Neuronal stem cell (in vitro differentiated cells): Measurements from ENCODE around the gene KIFC3.
"Not testable (repeated sequence)": the region's sequence is repeated elsewhere in the genome, so short reads cannot be mapped to it uniquely, and the experiment has no call there.

ENCODE experiments used
- DNase-seq: peaks from one replicate; pipeline ENCODE4 v3.0.0-alpha.2; 2013; ENCODE audit warnings: low spot score
- H2AFZ ChIP-seq: one replicate; pipeline ENCODE4 v1.6.1; 2013; ENCODE audit warnings: mild to moderate bottlenecking, low read length, inconsistent platforms
- H2AK5ac ChIP-seq: 2 replicates; pipeline ENCODE4 v1.6.1; 2013; ENCODE audit warnings: low read depth, mild to moderate bottlenecking, inconsistent platforms, low read length, moderate library complexity, mixed read lengths
- H2BK120ac ChIP-seq: 2 replicates; pipeline ENCODE4 v1.6.1; 2013; ENCODE audit warnings: low read depth, mild to moderate bottlenecking, inconsistent platforms, low read length, moderate library complexity, mixed read lengths
- H2BK12ac ChIP-seq: one replicate; pipeline ENCODE4 v1.6.1; 2013; ENCODE audit warnings: low read length, inconsistent platforms
- H2BK15ac ChIP-seq: 2 replicates; pipeline ENCODE4 v1.6.1; 2013; ENCODE audit warnings: mild to moderate bottlenecking, low read length, inconsistent platforms, mixed read lengths
- H2BK5ac ChIP-seq: one replicate; pipeline ENCODE4 v1.6.1; 2013; ENCODE audit warnings: inconsistent platforms, mild to moderate bottlenecking, low read length, moderate library complexity
- H3K14ac ChIP-seq: one replicate; pipeline ENCODE4 v1.6.1; 2013; ENCODE audit warnings: low read length, inconsistent platforms
- H3K18ac ChIP-seq: 2 replicates; pipeline ENCODE4 v1.6.1; 2013; ENCODE audit warnings: low read length, inconsistent platforms
- H3K23ac ChIP-seq: 2 replicates; pipeline ENCODE4 v1.6.1; 2013; ENCODE audit warnings: low read depth, mild to moderate bottlenecking, mixed read lengths, low read length, inconsistent platforms; ENCODE audit not compliant: poor library complexity
- H3K27ac ChIP-seq: replicated peaks from 3 replicates; pipeline ENCODE4 v1.5.1; 2013; ENCODE audit warnings: low read length, inconsistent platforms
- H3K27me3 ChIP-seq, 3 experiments: 2 replicates each; pipeline ENCODE4 v1.6.1; 2013; ENCODE audit warnings: low read length in 3 of 3, mild to moderate bottlenecking in 2 of 3, inconsistent platforms in 1 of 3, low read depth in 1 of 3, mixed read lengths in 1 of 3, moderate library complexity in 1 of 3; ENCODE audit not compliant: control insufficient read depth in 3 of 3, insufficient read depth in 3 of 3
- H3K36me3 ChIP-seq, 2 donors: replicated peaks in 1 of 2; 2 replicates each; pipeline ENCODE4 v1.6.1; 2013; ENCODE audit warnings: low read length in 2 of 2; ENCODE audit not compliant: control insufficient read depth in 2 of 2, insufficient read depth in 2 of 2
- H3K4ac ChIP-seq: 2 replicates; pipeline ENCODE4 v1.6.1; 2013; ENCODE audit warnings: inconsistent platforms, mild to moderate bottlenecking, low read length, moderate library complexity
- H3K4me1 ChIP-seq, 2 donors: 1 replicate in 1 of 2; 2 replicates in 1 of 2; pipeline ENCODE4 v1.6.1; 2013; ENCODE audit warnings: low read length in 2 of 2, low read depth in 1 of 2; ENCODE audit not compliant: control insufficient read depth in 2 of 2, insufficient read depth in 1 of 2
- H3K4me2 ChIP-seq: one replicate; pipeline ENCODE4 v1.6.1; 2013; ENCODE audit warnings: mild to moderate bottlenecking, low read length, inconsistent platforms; ENCODE audit not compliant: insufficient read depth, poor library complexity, severe bottlenecking
- H3K4me3 ChIP-seq, 2 donors: 2 replicates each; pipeline ENCODE4 v1.5.1; 2013; ENCODE audit warnings: low read length in 2 of 2, mild to moderate bottlenecking in 2 of 2, inconsistent platforms in 1 of 2, moderate library complexity in 1 of 2
- H3K79me1 ChIP-seq: one replicate; pipeline ENCODE4 v1.6.1; 2013; ENCODE audit warnings: low read depth, mild to moderate bottlenecking, inconsistent platforms, low read length, moderate library complexity
- H3K9ac ChIP-seq: one replicate; pipeline ENCODE4 v1.6.1; 2013; ENCODE audit warnings: mild to moderate bottlenecking, low read depth, low read length, inconsistent platforms; ENCODE audit not compliant: poor library complexity
- H3K9me3 ChIP-seq, 2 donors: replicated peaks in 1 of 2; 2 replicates each; pipeline versions ENCODE3 to v1.6.1; 2013; ENCODE audit warnings: low read length in 2 of 2, mild to moderate bottlenecking in 2 of 2, inconsistent platforms in 1 of 2, low read depth in 1 of 2, mixed read lengths in 1 of 2, moderate library complexity in 1 of 2; ENCODE audit not compliant: control insufficient read depth in 2 of 2, insufficient read depth in 1 of 2
- H4K8ac ChIP-seq: one replicate; pipeline ENCODE4 v1.6.1; 2013; ENCODE audit warnings: low read depth, mild to moderate bottlenecking, inconsistent platforms, low read length, moderate library complexity
- H4K91ac ChIP-seq: one replicate; pipeline ENCODE4 v1.6.1; 2013; ENCODE audit warnings: low read length, low read depth, mild to moderate bottlenecking, inconsistent platforms; ENCODE audit not compliant: poor library complexity
- WGBS, 2 donors: extraction: QIAGEN DNeasy Blood & Tissue Kit; methylation state at CpG; one replicate each; pipeline ENCODE4 v1.1.7; 2013; ENCODE audit warnings: missing lambda C conversion rate in 2 of 2, mixed read lengths in 1 of 2; ENCODE audit not compliant: insufficient read length in 2 of 2, insufficient replicate concordance in 1 of 2; ENCODE audit errors: extremely low coverage in 2 of 2; 5-methylcytosine and 5-hydroxymethylcytosine counted together

Gene KIFC3

GRCh38 chr16:57798267-57798810 is 4.0 kb downstream of the KIFC3 start:
- Histone ChIP-seq H3K9ac (peak overlapping the region; percentile 73), H3K4ac (no peak overlapping the region), H3K14ac (no peak overlapping the region), H3K79me1 (no peaks in the 10 kb centered on the region), H3K4me1 (peaks cover 23 to 31% of the 10 kb centered on the region in 2 donors), H3K36me3 (no peaks in the 10 kb centered on the region), H3K4me2 (peak overlapping the region; percentile 67), H2BK5ac (no peak overlapping the region), H2AK5ac (peak overlapping the region; percentile 22), H4K8ac (no peak overlapping the region), H3K9me3 (no peaks in the 10 kb centered on the region), H3K23ac (no peak overlapping the region), H2BK15ac (no peak overlapping the region), H4K91ac (no peak overlapping the region), H2BK12ac (no peak overlapping the region), H3K4me3 (peak overlapping the region in 1 of 2 donors; percentile 54), H3K18ac (peak overlapping the region; percentile 31), H3K27me3 (peaks cover 0 to 45% (median 0%) of the 10 kb centered on the region in 3 experiments), H3K27ac (no peak overlapping the region), H2AFZ (no peak overlapping the region), H2BK120ac (no peak overlapping the region)
- no peak for DNase-seq
- WGBS, 2 donors, result no CpG with 5 or more reads among the region's 16 CpGs

- peaks cover 0 to 45% (median 0%) of the 10 kb centered on the region in 3 experiments for H3K27me3 ChIP-seq
- H3K23ac ChIP-seq, result no peak overlapping the region
- peak overlapping the region; percentile 67 for H3K4me2 ChIP-seq
- H2AFZ ChIP-seq, result no peak overlapping the region
- H2BK120ac ChIP-seq, result no peak overlapping the region
- peaks cover 17 to 25% of the 10 kb centered on the region in 2 donors for H3K4me1 ChIP-seq
- H3K79me1 ChIP-seq, result no peaks in the 10 kb centered on the region
- no peak overlapping the region for H4K8ac ChIP-seq
- no peak overlapping the region for H3K4ac ChIP-seq
- H2BK12ac ChIP-seq, result no peak overlapping the region
- no peaks in the 10 kb centered on the region for H3K36me3 ChIP-seq
- no peaks in the 10 kb centered on the region for H3K9me3 ChIP-seq
- no peak overlapping the region for H2BK5ac ChIP-seq
- peak overlapping the region; percentile 73 for H3K9ac ChIP-seq
- WGBS, 2 donors, result no CpG with 5 or more reads among the region's 42 CpGs
- H2AK5ac ChIP-seq, result peak overlapping the region; percentile 58
- H3K27ac ChIP-seq, result no peak overlapping the region
- H4K91ac ChIP-seq, result no peak overlapping the region
- no peak for DNase-seq
- peak overlapping the region; percentile 87 for H2BK15ac ChIP-seq
- peak overlapping the region; percentile 31 for H3K14ac ChIP-seq
- H3K18ac ChIP-seq, result peak overlapping the region; percentile 31
- H3K4me3 ChIP-seq, result peak overlapping the region in 1 of 2 donors; percentile 54
Observed at GRCh38 chr16:57797526-57798266, 4.6 kb downstream of the KIFC3 start.

DNA sequence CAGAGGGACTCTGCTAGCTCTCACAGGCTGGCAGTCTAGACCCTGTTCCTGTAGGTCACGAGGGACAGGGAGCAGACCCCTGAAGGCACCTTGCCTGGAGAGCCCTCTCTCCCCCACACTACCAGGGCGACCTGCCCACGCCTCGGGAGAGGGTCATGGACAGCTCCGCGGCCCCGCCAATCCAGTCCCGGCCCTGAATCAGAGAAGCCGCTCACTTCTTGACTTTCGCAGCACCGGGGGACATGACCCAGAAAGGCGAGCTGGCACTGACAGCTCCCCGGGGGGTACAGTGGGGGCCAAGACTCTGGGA is 5.1 kb downstream of the KIFC3 start:
- Histone ChIP-seq H3K4ac (no peak overlapping the region), H3K36me3 (no peaks in the 10 kb centered on the region), H2BK15ac (peak overlapping the region; percentile 87), H3K4me3 (no peak overlapping the region), H3K9ac (no peak overlapping the region), H3K4me1 (peaks cover 14 to 23% of the 10 kb centered on the region in 2 donors), H3K79me1 (no peaks in the 10 kb centered on the region), H4K8ac (no peak overlapping the region), H3K14ac (peak overlapping the region; percentile 4), H2AFZ (no peak overlapping the region), H3K27me3 (peaks cover 0 to 45% (median 0%) of the 10 kb centered on the region in 3 experiments), H4K91ac (no peak overlapping the region), H2BK12ac (no peak overlapping the region), H2BK120ac (no peak overlapping the region), H3K9me3 (no peaks in the 10 kb centered on the region), H3K4me2 (no peak overlapping the region), H3K18ac (peak overlapping the region; percentile 4), H2BK5ac (no peak overlapping the region), H3K27ac (no peak overlapping the region), H3K23ac (no peak overlapping the region), H2AK5ac (peak overlapping the region; percentile 58)
- WGBS, 2 donors, result no CpG with 5 or more reads among the region's 13 CpGs
- no peak for DNase-seq

- WGBS, 2 donors, result no CpG with 5 or more reads among the region's 5 CpGs
- H3K79me1 ChIP-seq, result not testable (repeated sequence)
Observed at GRCh38 chr16:57796014-57796413, 6.3 kb downstream of the KIFC3 start.

More at GRCh38 chr16:57796014-57796413, 6.3 kb downstream of the KIFC3 start:
- H3K27me3 ChIP-seq, result peaks cover 0 to 38% (median 0%) of the 10 kb centered on the region in 3 experiments
- H3K4ac ChIP-seq, H2BK120ac ChIP-seq, H3K14ac ChIP-seq, H2AK5ac ChIP-seq, H2BK15ac ChIP-seq, H2BK5ac ChIP-seq, H3K18ac ChIP-seq, H3K9me3 ChIP-seq, H3K4me3 ChIP-seq, H4K91ac ChIP-seq, H4K8ac ChIP-seq, H2BK12ac ChIP-seq, H2AFZ ChIP-seq, H3K9ac ChIP-seq, H3K4me2 ChIP-seq, H3K36me3 ChIP-seq, DNase-seq, H3K27ac ChIP-seq, H3K23ac ChIP-seq: not testable (repeated sequence)
- H3K4me1 ChIP-seq, result peaks cover 8 to 15% of the 10 kb centered on the region in 2 donors
